Heart right ventricle (tissue), 16 donors: ENCODE results near the gene GCSAM. TPM values are rescaled to one million over a fixed set of nuclear protein-coding genes. Genes with fewer than 3 reads are reported as not detected.

Source experiments
- ATAC-seq, 8 donors: fragments of 200-7000 bp; cut with Tn5 transposase; one replicate each; pipeline ENCODE4 v1.9.1; 2020; ENCODE audit warnings: mild to moderate bottlenecking in 8 of 8, moderate library complexity in 8 of 8, moderate number of reproducible peaks in 1 of 8
- DNase-seq, 2 donors: peaks; one replicate each; pipeline ENCODE4 v3.0.0-alpha.2; 2020
- H3K27ac ChIP-seq, 10 donors: fragments of 200-600 bp; sonication (generic) in 2 of 10; one replicate each; pipeline versions ENCODE4 v1.5.0 to v1.8.0; 2020 to 2022; ENCODE audit warnings: mild to moderate bottlenecking in 3 of 10
- H3K27me3 ChIP-seq, 7 donors: fragments of 200-600 bp; one replicate each; pipeline ENCODE4 v1.8.0; 2021 to 2022; ENCODE audit warnings: mild to moderate bottlenecking in 2 of 7
- H3K36me3 ChIP-seq, 9 donors: fragments of 200-600 bp; sonication (generic) in 1 of 9; one replicate each; pipeline versions ENCODE4 v1.5.0 to v1.8.0; 2020 to 2022; ENCODE audit warnings: mild to moderate bottlenecking in 2 of 9
- H3K4me1 ChIP-seq, 9 donors: fragments of 200-600 bp; sonication (generic) in 1 of 9; one replicate each; pipeline versions ENCODE4 v1.5.0 to v1.8.0; 2020 to 2022; ENCODE audit warnings: mild to moderate bottlenecking in 4 of 9
- H3K4me3 ChIP-seq, 10 donors: fragments of 200-600 bp; sonication (generic) in 2 of 10; one replicate each; pipeline versions ENCODE4 v1.5.0 to v1.8.0; 2020 to 2022; ENCODE audit warnings: mild to moderate bottlenecking in 7 of 10, moderate library complexity in 2 of 10
- H3K9me3 ChIP-seq, 11 donors: fragments of 200-600 bp in 10 of 11; sonication (generic) in 2 of 11; one replicate each; pipeline versions ENCODE4 v1.5.0 to v1.8.0; 2013 to 2022; ENCODE audit warnings: mild to moderate bottlenecking in 2 of 11, control low read depth in 1 of 11, moderate library complexity in 1 of 11
- CTCF ChIP-seq, 9 donors: fragments of 200-600 bp; sonication (generic) in 2 of 9; IDR thresholded peaks; one replicate each; pipeline versions ENCODE4 v1.5.0 to v1.8.0; 2021 to 2022; ENCODE audit warnings: antibody characterized with exemption in 9 of 9, mild to moderate bottlenecking in 5 of 9, moderate library complexity in 1 of 9
- WGBS, 2 donors: extraction: QIAGEN DNeasy Blood & Tissue Kit; methylation state at CpG; one replicate each; pipeline ENCODE4 v1.1.7; 2013; ENCODE audit warnings: inconsistent platforms in 1 of 2; 5-methylcytosine and 5-hydroxymethylcytosine counted together
- intact Hi-C, 10 donors: fragments of 100-400 bp; cut with DNase I; formaldehyde crosslinking; loops; one replicate each; pipeline versions ENCODE4 v1.11.1 to v1.14.2; 2022
- polyA plus RNA-seq, 2 donors: library from polyadenylated mRNA; stranded (reverse); fragments of 200-250 nt; gene quantifications; one replicate each; pipeline ENCODE4 v1.2.3, GENCODE V29; 2013
- total RNA-seq, 10 donors: library from RNA; stranded (reverse); fragmentation: NEBNext Ultra II Directional in 3 of 10; extraction: Animal tissue kit (Norgen Biotek cat#: 25700) in 3 of 10; gene quantifications; one replicate each; pipeline versions ENCODE4 v1.2.1 to v1.2.4, GENCODE V29; 2021 to 2023
- donor health status: Arrhythmogenic right ventricular cardiomyopathy.
- donor health status: ischemic (EF 13 %, LVEDD 7.1; RV severe dilation, severe dysfunction).
- donor health status: healthy with polysubstance abuse.
- donor health status: DM: no; HTN: yes; CAD: no.
- donor health status: DM: no; HTN: no; CAD: no.
- donor health status: ischemic (EF 25% LVEDD 6.9; RV normal size, moderate dysfunction).
- donor health status: ischemic (EF 25% LVEDD 5.7; RV mildly dilated, moderate dysfunction).
- donor health status: healthy.
- donor health status: DM: yes; HTN: yes; CAD: no.
- donor health status: Ischemic cardiomyopathy.
- donor health status: ischemic (EF 35%, LVEDD 5.7; RV mildly dilated, moderate dysfunction).
- donor health status: nonischemic (EF 11% LVEDD 7.7; RV severe dilation, severe dysfunction).
- donor health status: DM: yes; HTN: yes; CAD: no.
- donor health status: PGD.
- donor health status: ischemic (EF 29% LVEDD 5.4; RV normal size, mild dysfunction).
- donor health status: nonischemic (EF 23%, LVEDD 6.1; RV moderate dilation, normal function).

The GCSAM gene
- total and polyA plus RNA-seq, 12 donors = 0.04 to 0.62 (median 0.28) TPM; not detected in 7

GRCh38 chr3:112133626-112134334 is 732 bp upstream of the GCSAM start:
- no peak for DNase-seq
- Histone ChIP-seq H3K4me1 (peaks cover 0 to 53% (median 0%) of the 10 kb centered on the region in 9 donors), H3K27me3 (no peaks in the 10 kb centered on the region), H3K9me3 (no peaks in the 10 kb centered on the region), H3K27ac (peak overlapping the region in 1 of 10 donors; percentile 17), H3K36me3 (peaks cover 0 to 6% (median 0%) of the 10 kb centered on the region in 9 donors), H3K4me3 (no peak overlapping the region)
- no peak for TF ChIP-seq CTCF (IDR thresholded peaks at IDR 0.05)
- intact Hi-C loops = loop anchor here in 2 of 10 donors (10.0 kb wide), 1 partner anchor 391 kb away; no protein-coding TSS in a partner anchor
- no peak for ATAC-seq
- 87 to 93% methylated on average over 5 of the region's 5 CpGs for WGBS, 2 donors

GRCh38 chr3:112132554-112132953 is 494 bp downstream of the GCSAM start:
- DNase-seq = no peak
- WGBS, 2 donors = 96 to 100% methylated on average over 1 of the region's 1 CpG
- no peaks in the 10 kb centered on the region for H3K27me3 ChIP-seq
- no peaks in the 10 kb centered on the region for H3K9me3 ChIP-seq
- no peak for ATAC-seq
- peak overlapping the region in 1 of 10 donors; percentile 19 for H3K4me3 ChIP-seq
- peaks cover 0 to 6% (median 0%) of the 10 kb centered on the region in 9 donors for H3K36me3 ChIP-seq
- peaks cover 3 to 59% (median 6%) of the 10 kb centered on the region in 9 donors for H3K4me1 ChIP-seq
- peak overlapping the region in 1 of 10 donors; percentile 36 for H3K27ac ChIP-seq
- intact Hi-C loops = loop anchor here in 2 of 10 donors (10.0 kb wide), 1 partner anchor 392 kb away; no protein-coding TSS in a partner anchor
- no peak for TF ChIP-seq CTCF (IDR thresholded peaks at IDR 0.05)

GRCh38 chr3:112132088-112132487 is 960 bp downstream of the GCSAM start:
- ATAC-seq = no peak
- intact Hi-C loops = loop anchor here in 2 of 10 donors (10.0 kb wide), 1 partner anchor 393 kb away; no protein-coding TSS in a partner anchor
- no peak for TF ChIP-seq CTCF (IDR thresholded peaks at IDR 0.05)
- peaks cover 4 to 59% (median 11%) of the 10 kb centered on the region in 9 donors for H3K4me1 ChIP-seq
- peak overlapping the region in 1 of 10 donors; percentile 36 for H3K27ac ChIP-seq
- no peak for DNase-seq
- no peaks in the 10 kb centered on the region for H3K9me3 ChIP-seq
- WGBS, 2 donors = 93 to 98% methylated on average over 3 of the region's 3 CpGs
- H3K36me3 ChIP-seq = peaks cover 0 to 6% (median 0%) of the 10 kb centered on the region in 9 donors
- no peaks in the 10 kb centered on the region for H3K27me3 ChIP-seq
- H3K4me3 ChIP-seq = peak overlapping the region in 1 of 10 donors; percentile 19

GRCh38 chr3:112131111-112131510 is 1.9 kb downstream of the GCSAM start:
- WGBS, 2 donors = 94 to 97% methylated on average over 3 of the region's 3 CpGs
- peaks cover 4 to 65% (median 19%) of the 10 kb centered on the region in 9 donors for H3K4me1 ChIP-seq

More at GRCh38 chr3:112131111-112131510, 1.9 kb downstream of the GCSAM start:
- H3K36me3 ChIP-seq = peaks cover 0 to 6% (median 0%) of the 10 kb centered on the region in 9 donors
- no peak overlapping the region for H3K4me3 ChIP-seq
- no peak for TF ChIP-seq CTCF (IDR thresholded peaks at IDR 0.05)
- H3K27ac ChIP-seq = no peak overlapping the region
- no peak for DNase-seq
- no peaks in the 10 kb centered on the region for H3K27me3 ChIP-seq
- no peaks in the 10 kb centered on the region for H3K9me3 ChIP-seq
- intact Hi-C loops = loop anchor here in 2 of 10 donors (10.0 kb wide), 1 partner anchor 394 kb away; no protein-coding TSS in a partner anchor
- no peak for ATAC-seq
